SK-N-SH (cell line): ENCODE results near the gene GALNTL6. TPM values are rescaled to one million over a fixed set of nuclear protein-coding genes. Genes with fewer than 3 reads are reported as not detected.
"Not testable (repeated sequence)": the region's sequence is repeated elsewhere in the genome, so short reads cannot be mapped to it uniquely, and the experiment has no call there.

Experiments used
- CTCF ChIA-PET: fragments of 300-600, 350-600 bp; formaldehyde crosslinking; extraction: SDS; loops from one replicate; lab custom pipeline; 2021; lab: Yijun Ruan, JAX
- POLR2A ChIA-PET: fragments of 350-600 bp; sonication (Branson Sonifier 250); formaldehyde crosslinking; extraction: SDS; loops from one replicate; lab custom pipeline; 2020; ENCODE audit warnings: antibody characterized with exemption, inconsistent platforms; lab: Yijun Ruan, JAX
- DNase-seq: peaks from one replicate; pipeline ENCODE4 v3.0.0; 2012
- H2AFZ ChIP-seq: fragments of 200-600 bp; sonication (generic); 2 replicates; pipeline ENCODE4 v1.8.1; 2016; ENCODE audit warnings: antibody characterized with exemption, mild to moderate bottlenecking, low read depth
- H3F3A ChIP-seq: fragments of 200-600 bp; sonication (generic); replicated peaks from 2 replicates; pipeline ENCODE3; 2016; ENCODE audit warnings: antibody characterized with exemption, mild to moderate bottlenecking; ENCODE audit not compliant: insufficient read depth
- H3K27ac ChIP-seq, 2 experiments: fragments of 200-500 bp in 1 of 2; fragments of 200-600 bp in 1 of 2; sonication (Bioruptor generic) in 1 of 2; sonication (generic), shearing (Covaris generic) in 1 of 2; 2 replicates each; pipeline versions ENCODE4 v1.5.1 to v1.6.1; 2014 to 2016; ENCODE audit warnings: low read depth in 2 of 2, inconsistent platforms in 1 of 2, low read length in 1 of 2, mild to moderate bottlenecking in 1 of 2, mixed read lengths in 1 of 2
- H3K27me3 ChIP-seq: fragments of 200-600 bp; sonication (generic), shearing (Covaris generic); 2 replicates; pipeline ENCODE4 v1.6.1; 2016; ENCODE audit warnings: mixed run types; ENCODE audit not compliant: insufficient read depth
- H3K36me3 ChIP-seq, 2 experiments: fragments of 200-500 bp in 1 of 2; fragments of 200-600 bp in 1 of 2; sonication (Bioruptor generic) in 1 of 2; sonication (generic) in 1 of 2; replicated peaks in 1 of 2; 2 replicates each; pipeline versions ENCODE3 to v1.5.1; 2014 to 2016; ENCODE audit warnings: low read length in 1 of 2, mild to moderate bottlenecking in 1 of 2; ENCODE audit not compliant: insufficient read depth in 2 of 2, control insufficient read depth in 1 of 2
- H3K4me1 ChIP-seq, 2 experiments: fragments of 200-500 bp in 1 of 2; fragments of 200-600 bp in 1 of 2; sonication (Bioruptor generic) in 1 of 2; sonication (generic), shearing (Covaris generic) in 1 of 2; 2 replicates each; pipeline versions ENCODE4 v1.5.1 to v1.6.1; 2014 to 2016; ENCODE audit warnings: low read depth in 1 of 2, low read length in 1 of 2, mixed run types in 1 of 2; ENCODE audit not compliant: insufficient read depth in 2 of 2, control insufficient read depth in 1 of 2
- H3K4me2 ChIP-seq: fragments of 200-600 bp; sonication (generic), shearing (Covaris generic); 2 replicates; pipeline ENCODE4 v1.6.1; 2017; ENCODE audit warnings: mixed run types
- H3K4me3 ChIP-seq, 2 experiments: fragments of 200-500 bp in 1 of 2; fragments of 200-600 bp in 1 of 2; sonication (Bioruptor generic) in 1 of 2; sonication (generic), shearing (Covaris generic) in 1 of 2; 2 replicates each; pipeline versions ENCODE4 v1.5.1 to v1.8.1; 2014 to 2016; ENCODE audit warnings: low read depth in 2 of 2, inconsistent platforms in 1 of 2, low read length in 1 of 2, mild to moderate bottlenecking in 1 of 2, mixed read lengths in 1 of 2, moderate library complexity in 1 of 2
- H3K79me2 ChIP-seq: fragments of 200-600 bp; sonication (generic); 2 replicates; pipeline ENCODE4 v1.8.1; 2017; ENCODE audit warnings: mild to moderate bottlenecking; ENCODE audit not compliant: insufficient read depth
- H3K9ac ChIP-seq: fragments of 200-600 bp; sonication (generic); 2 replicates; pipeline ENCODE4 v1.6.1; 2017; ENCODE audit warnings: mixed run types
- H3K9me2 ChIP-seq: fragments of 200-600 bp; sonication (generic); 2 replicates; pipeline ENCODE4 v1.6.1; 2017; ENCODE audit warnings: mixed run types
- H3K9me3 ChIP-seq: fragments of 200-600 bp; sonication (generic); 2 replicates; pipeline ENCODE4 v1.6.1; 2017; ENCODE audit warnings: mixed run types, mild to moderate bottlenecking, moderate library complexity
- H4K20me1 ChIP-seq: fragments of 200-600 bp; sonication (generic); 2 replicates; pipeline ENCODE4 v1.6.1; 2017; ENCODE audit warnings: mild to moderate bottlenecking, mixed run types; ENCODE audit not compliant: insufficient read depth
- CHD2 ChIP-seq: fragments of 150-350 bp; IDR thresholded peaks from 2 replicates; pipeline ENCODE4 v1.6.1; 2018; ENCODE audit warnings: low read length; ENCODE audit not compliant: partially characterized antibody
- FOXM1 ChIP-seq: IDR thresholded peaks from 2 replicates; pipeline ENCODE4 v1.4.0; 2012; ENCODE audit warnings: low read depth, mild to moderate bottlenecking
- GATA2 ChIP-seq: sonication (generic); formaldehyde crosslinking; IDR thresholded peaks from 2 replicates; pipeline ENCODE4 v1.5.0; 2020; ENCODE audit warnings: mild to moderate bottlenecking, missing genetic modification reagents
- MXI1 ChIP-seq: IDR thresholded peaks from 2 replicates; pipeline ENCODE4 v1.6.1; 2012; ENCODE audit warnings: mild to moderate bottlenecking, low read depth, low read length, improper control_type of control experiment
- PBX3 ChIP-seq: IDR thresholded peaks from 2 replicates; pipeline ENCODE4; 2012
- RCOR1 ChIP-seq: fragments of 150-350 bp; IDR thresholded peaks from 2 replicates; pipeline ENCODE4 v1.6.1; 2017; ENCODE audit warnings: antibody characterized with exemption, low read length
- REST ChIP-seq: IDR thresholded peaks from 2 replicates; pipeline ENCODE4 v1.6.1; 2012; ENCODE audit warnings: mild to moderate bottlenecking, low read depth, low read length, moderate library complexity
- RFX5 ChIP-seq: IDR thresholded peaks from 2 replicates; pipeline ENCODE4 v1.6.1; 2012; ENCODE audit warnings: mild to moderate bottlenecking, improper control_type of control experiment, low read length
- SMC3 ChIP-seq: IDR thresholded peaks from 2 replicates; pipeline ENCODE4 v1.6.1; 2012; ENCODE audit warnings: low read depth, low read length, improper control_type of control experiment
- TEAD4 ChIP-seq: IDR thresholded peaks from 2 replicates; pipeline ENCODE4 v1.4.0; 2012; ENCODE audit warnings: mild to moderate bottlenecking, borderline replicate concordance; ENCODE audit not compliant: insufficient read depth
- USF1 ChIP-seq: IDR thresholded peaks from 2 replicates; pipeline ENCODE4 v1.4.0; 2012; ENCODE audit warnings: low read depth, borderline replicate concordance
- ZBTB33 ChIP-seq: IDR thresholded peaks from 2 replicates; pipeline ENCODE4 v1.4.0; 2012; ENCODE audit warnings: low read depth, borderline replicate concordance
- WGBS: methylation state at CpG from one replicate; pipeline ENCODE4 v1.1.6; 2017; ENCODE audit warnings: low lambda C conversion rate; 5-methylcytosine and 5-hydroxymethylcytosine counted together
- polyA plus RNA-seq, 3 experiments: library from polyadenylated mRNA; depleted of rRNA; stranded (reverse); fragments of >200 nt; gene quantifications; 2 replicates each; pipeline ENCODE4 v1.2.3, GENCODE V29; 2012

Gene GALNTL6
- polyA plus RNA-seq, 1 of the 3 experiments (the other 2 are of a cell fraction) = 0.07 TPM

GRCh38 chr4:172727631-172728030 is 914.4 kb downstream of the GALNTL6 start:
- no peaks in the 10 kb centered on the region for H4K20me1 ChIP-seq
- no peaks in the 10 kb centered on the region for H3F3A ChIP-seq
- WGBS = 69% methylated on average over 4 of the region's 4 CpGs
- H3K9me3 ChIP-seq = no peaks in the 10 kb centered on the region
- ChIA-PET POLR2A (no interaction called here), CTCF (no interaction called here)
- H3K27me3 ChIP-seq = no peaks in the 10 kb centered on the region
- no peak overlapping the region for H3K27ac ChIP-seq
- no peak for DNase-seq
- no peak overlapping the region for H2AFZ ChIP-seq
- H3K4me3 ChIP-seq = no peak overlapping the region
- H3K79me2 ChIP-seq = no peaks in the 10 kb centered on the region
- no peaks in the 10 kb centered on the region for H3K36me3 ChIP-seq
- H3K4me2 ChIP-seq = no peak overlapping the region
- no peak overlapping the region for H3K9ac ChIP-seq
- no peaks in the 10 kb centered on the region for H3K4me1 ChIP-seq
- H3K9me2 ChIP-seq = no peaks in the 10 kb centered on the region
- TF ChIP-seq USF1 = no peak

- H3K9me2 ChIP-seq, CTCF ChIA-PET: not testable (repeated sequence)
- 89% methylated on average over 3 of the region's 3 CpGs for WGBS
These were observed 920.4 kb downstream of the GALNTL6 start for GRCh38 chr4:172733645-172734044.

GRCh38 chr4:172734555-172734954 is 921.4 kb downstream of the GALNTL6 start:
- Histone ChIP-seq H3K4me3 (no peak overlapping the region), H3K9me2 (no peaks in the 10 kb centered on the region), H3K9ac (no peak overlapping the region), H2AFZ (no peak overlapping the region), H3K9me3 (no peaks in the 10 kb centered on the region), H3K4me2 (no peak overlapping the region), H3K79me2 (no peaks in the 10 kb centered on the region), H3K36me3 (no peaks in the 10 kb centered on the region), H3K4me1 (no peaks in the 10 kb centered on the region), H3F3A (no peaks in the 10 kb centered on the region), H4K20me1 (no peaks in the 10 kb centered on the region), H3K27ac (no peak overlapping the region), H3K27me3 (no peaks in the 10 kb centered on the region)
- CTCF ChIA-PET = no interaction called here
- no peak for DNase-seq
- POLR2A ChIA-PET = no interaction called here
- TF ChIP-seq REST (no peak), PBX3 (no peak), FOXM1 (no peak), SMC3 (no peak), CHD2 (no peak), MXI1 (no peak), GATA2 (CRISPR knock-in tag) (no peak), ZBTB33 (no peak), RCOR1 (no peak), RFX5 (no peak), TEAD4 (no peak)
- WGBS = 75% methylated on average over 1 of the region's 4 CpGs

More at GRCh38 chr4:172733645-172734044, 920.4 kb downstream of the GALNTL6 start:
- H3K4me3 ChIP-seq, H3K4me1 ChIP-seq, H4K20me1 ChIP-seq, H3K9ac ChIP-seq, H2AFZ ChIP-seq, H3K36me3 ChIP-seq, H3K79me2 ChIP-seq, DNase-seq, H3K9me3 ChIP-seq, H3K27ac ChIP-seq, H3F3A ChIP-seq, H3K27me3 ChIP-seq, H3K4me2 ChIP-seq, POLR2A ChIA-PET: not testable (repeated sequence)
